ENCODE results near the gene SCAF1.

Gene SCAF1

GRCh38 chr19:49642492-49643035 lies 555 bp downstream of the SCAF1 start:
- intact Hi-C loops (cut with DNase I), result loop anchor here (2.0 to 5.0 kb wide), 2 partner anchors 22 to 35 kb away; partner anchors contain the start of genes BCL2L12, IRF3 and PRMT1
- DNase-seq, result no peak

GRCh38 chr19:49643466-49643865 lies 1.5 kb downstream of the SCAF1 start:
- intact Hi-C loops (cut with DNase I), result loop anchor here (2.0 to 5.0 kb wide), 2 partner anchors 21 to 34 kb away; partner anchors contain the start of genes BCL2L12, IRF3 and PRMT1
- DNase-seq, result no peak

- intact Hi-C loops (cut with DNase I), result no loop called here
- DNase-seq, result no peak
Observed at GRCh38 chr19:49645592-49645991, 3.6 kb downstream of the SCAF1 start.

GRCh38 chr19:49645995-49646394 lies 4.0 kb downstream of the SCAF1 start:
- intact Hi-C loops (cut with DNase I), result no loop called here
- DNase-seq, result no peak

- DNase-seq, result no peak
- intact Hi-C loops (cut with DNase I), result no loop called here
Observed at GRCh38 chr19:49646586-49646985, 4.6 kb downstream of the SCAF1 start.

GRCh38 chr19:49651029-49651819 lies 9.2 kb downstream of the SCAF1 start:
- intact Hi-C loops (cut with DNase I), result no loop called here
- no peak for DNase-seq

- intact Hi-C loops (cut with DNase I), result no loop called here
- DNase-seq, result no peak
Observed at GRCh38 chr19:49651820-49652550, 10.0 kb downstream of the SCAF1 start.

- intact Hi-C loops (cut with DNase I), result no loop called here
- DNase-seq, result no peak
Observed at GRCh38 chr19:49652551-49653465, 10.8 kb downstream of the SCAF1 start.

GRCh38 chr19:49653466-49653806 lies 11.4 kb downstream of the SCAF1 start:
- intact Hi-C loops (cut with DNase I), result no loop called here
- no peak for DNase-seq

- intact Hi-C loops (cut with DNase I), result no loop called here
- DNase-seq, result no peak
Observed at GRCh38 chr19:49654581-49654980, 12.6 kb downstream of the SCAF1 start.

- intact Hi-C loops (cut with DNase I), result no loop called here
Observed at GRCh38 chr19:49655570-49656455, 13.8 kb downstream of the SCAF1 start.

GRCh38 chr19:49656456-49657109 lies 14.6 kb downstream of the SCAF1 start:
- intact Hi-C loops (cut with DNase I), result no loop called here

More at GRCh38 chr19:49655570-49656455, 13.8 kb downstream of the SCAF1 start:
- no peak for DNase-seq

GRCh38 chr19:49657493-49658138 lies 15.6 kb downstream of the SCAF1 start:
- intact Hi-C loops (cut with DNase I), result no loop called here
- DNase-seq, result peak in 2 of 10 donors; percentile 64 to 80

More at GRCh38 chr19:49656456-49657109, 14.6 kb downstream of the SCAF1 start:
- no peak for DNase-seq

GRCh38 chr19:49658139-49658517 lies 16.1 kb downstream of the SCAF1 start:
- intact Hi-C loops (cut with DNase I), result no loop called here
- DNase-seq, result no peak

GRCh38 chr19:49658566-49659442 lies 16.8 kb downstream of the SCAF1 start:
- intact Hi-C loops (cut with DNase I), result no loop called here
- peak in 1 of 10 donors; percentile 79 for DNase-seq

- intact Hi-C loops (cut with DNase I), result no loop called here
- DNase-seq, result peak in 1 of 10 donors; percentile 83
Observed at GRCh38 chr19:49660338-49660961, 18.4 kb downstream of the SCAF1 start.

- DNase-seq, result no peak
- intact Hi-C loops (cut with DNase I), result no loop called here
Observed at GRCh38 chr19:49662011-49662410, 20.0 kb downstream of the SCAF1 start.
